Panc1 (cell line): ENCODE results near the gene TASOR.

Experiments used
- CTCF ChIP-seq: fragments of 450-650 bp; IDR thresholded peaks from 2 replicates; pipeline ENCODE4 v1.5.1; 2017; ENCODE audit warnings: mild to moderate bottlenecking
- REST ChIP-seq, 2 experiments: IDR thresholded peaks; 2 replicates each; pipeline ENCODE4 v1.6.1; 2011 to 2012; ENCODE audit warnings: low read depth in 2 of 2, control low read depth in 1 of 2, low read length in 1 of 2, mild to moderate bottlenecking in 1 of 2, moderate library complexity in 1 of 2; ENCODE audit not compliant: insufficient read depth in 1 of 2

DNA sequence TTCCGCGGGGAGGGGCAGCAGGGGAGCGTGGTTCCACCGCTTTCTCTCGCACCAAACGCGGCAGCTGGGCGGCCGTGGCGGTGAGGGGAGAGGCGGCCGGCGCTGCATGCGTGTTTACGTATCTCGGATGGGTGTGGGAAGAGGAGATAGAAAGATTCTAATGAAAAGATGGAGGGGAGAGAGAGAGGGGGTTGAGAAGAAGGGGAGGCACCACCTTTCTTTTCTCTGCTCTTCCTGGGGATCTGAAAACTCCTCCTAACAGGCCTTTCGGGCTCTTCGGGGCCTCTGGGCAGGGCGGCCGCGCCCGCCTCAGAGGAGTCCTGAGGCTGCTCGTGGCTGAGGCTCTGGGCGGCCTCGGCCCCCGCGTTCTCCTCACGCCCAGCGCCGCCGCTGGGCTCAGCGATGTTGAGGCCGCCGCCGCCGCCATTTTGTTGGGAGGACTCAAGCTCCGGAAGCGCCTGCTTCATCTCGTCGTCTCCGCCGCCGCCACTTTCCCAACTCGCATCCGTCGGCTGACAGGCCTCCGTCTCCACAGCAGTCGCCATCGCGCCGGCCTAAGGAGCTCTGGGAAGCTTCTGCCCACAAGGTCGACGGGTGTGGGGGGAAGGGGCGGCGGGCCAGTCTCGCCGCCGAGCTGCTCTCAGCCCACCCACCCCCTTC lies 473 bp downstream of the TASOR start:
- TF ChIP-seq CTCF (no peak), REST (IDR thresholded peaks at IDR 0.05; ENCODE audit: insufficient read depth in 1 of 2, low read depth in 2 of 2, low read length in 1 of 2) (no peak)
